Renal cortex interstitium (tissue), 11 donors: ENCODE data around the gene ALMS1. TPM values are rescaled to one million over a fixed set of nuclear protein-coding genes. Genes with fewer than 3 reads are reported as not detected.
"Not testable (repeated sequence)": the region's sequence is repeated elsewhere in the genome, so short reads cannot be mapped to it uniquely, and the experiment has no call there.

Experiments
- DNase-seq, 11 donors: peaks; one replicate each; pipeline ENCODE4 v3.0.0-alpha.2; 2013; ENCODE audit warnings: low read depth in 9 of 11, low spot score in 4 of 11; ENCODE audit errors: extremely low read depth in 1 of 11
- polyA plus RNA-seq, 3 donors: library from polyadenylated mRNA; unstranded; fragments of 120-200 nt; gene quantifications; one replicate each; pipeline ENCODE4 v1.2.1, GENCODE V29; 2013; ENCODE audit not compliant: insufficient read length in 3 of 3

The ALMS1 gene
- polyA plus RNA-seq, 3 donors, result 35.7 to 43.3 (median 38.1) TPM

GRCh38 chr2:73487112-73487657, 101.5 kb downstream of the ALMS1 start:
- DNase-seq, result no peak

DNA sequence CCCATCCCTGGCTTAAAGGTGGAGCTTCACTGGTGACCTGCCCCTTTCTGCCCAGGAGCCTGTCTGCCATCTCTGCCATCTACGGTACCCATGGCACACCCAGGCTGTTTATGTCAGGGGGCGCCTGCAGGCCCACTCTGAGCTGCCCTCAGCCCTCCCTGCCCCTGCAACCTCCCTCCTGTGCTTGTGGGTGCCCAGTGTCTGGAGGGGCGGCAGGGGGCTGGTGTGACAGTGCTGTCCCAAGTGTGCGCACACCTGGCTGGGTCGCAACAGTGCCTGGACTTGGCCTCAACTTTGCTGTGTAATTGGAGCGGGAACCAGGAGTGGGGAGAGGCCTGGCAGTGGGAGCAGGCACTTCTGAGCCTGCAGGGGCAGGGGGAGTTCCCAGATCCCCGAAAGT, 102.4 kb downstream of the ALMS1 start:
- no peak for DNase-seq

GRCh38 chr2:73489053-73489452, 103.4 kb downstream of the ALMS1 start:
- no peak for DNase-seq

DNA sequence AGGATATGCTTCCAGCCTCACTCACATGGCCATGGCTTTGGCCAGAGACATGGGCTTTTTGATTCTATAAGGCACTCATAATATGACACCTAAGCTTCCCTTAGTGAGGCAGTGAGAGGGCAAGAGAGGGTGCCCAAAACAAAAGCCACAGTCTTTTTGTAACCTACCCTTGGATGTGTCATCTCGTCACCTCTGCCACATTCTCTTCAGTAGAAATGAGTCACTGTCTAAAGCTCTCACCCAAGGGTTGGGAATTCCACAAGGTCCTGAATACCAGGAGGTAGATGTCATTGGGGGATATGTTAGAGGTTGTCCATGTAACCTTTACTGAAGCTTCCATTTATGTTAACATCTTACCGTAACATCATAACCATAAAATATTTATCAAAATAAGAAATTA, 108.4 kb downstream of the ALMS1 start:
- no peak for DNase-seq

DNA sequence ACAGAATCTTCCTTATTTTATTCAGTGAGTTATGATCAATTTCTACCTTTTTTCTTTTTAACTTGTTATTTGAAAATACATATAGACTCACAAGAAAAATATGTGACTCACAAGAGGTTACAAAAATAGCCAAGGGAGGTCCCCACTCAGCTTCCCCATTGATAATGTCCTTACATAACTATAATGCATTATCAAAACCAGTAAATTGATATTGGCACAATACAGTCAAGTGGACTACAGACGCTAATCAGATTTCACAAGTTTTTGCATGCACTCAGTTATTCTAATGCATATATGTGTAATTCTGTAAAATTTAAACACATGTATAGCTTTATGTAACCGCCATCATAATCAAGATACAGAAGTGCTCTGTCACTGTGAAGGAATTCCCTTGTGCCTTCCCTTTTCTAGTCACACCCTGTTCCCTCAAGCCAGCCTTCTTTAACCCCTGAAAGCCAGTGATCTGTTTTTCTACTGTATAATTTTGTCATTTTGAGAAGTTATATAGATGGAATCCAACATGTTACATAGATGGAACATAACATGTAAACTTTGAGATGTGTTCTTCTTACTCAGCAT, 118.4 kb downstream of the ALMS1 start:
- DNase-seq, result no peak

GRCh38 chr2:73504850-73505249, 119.2 kb downstream of the ALMS1 start:
- not testable (repeated sequence) for DNase-seq

GRCh38 chr2:73510470-73510869, 124.8 kb downstream of the ALMS1 start:
- DNase-seq, result not testable (repeated sequence)

- no peak for DNase-seq
These were observed 130.4 kb downstream of the ALMS1 start for GRCh38 chr2:73516033-73516432.

- no peak for DNase-seq
These were observed 143.1 kb downstream of the ALMS1 start for GRCh38 chr2:73528688-73529087.

DNA sequence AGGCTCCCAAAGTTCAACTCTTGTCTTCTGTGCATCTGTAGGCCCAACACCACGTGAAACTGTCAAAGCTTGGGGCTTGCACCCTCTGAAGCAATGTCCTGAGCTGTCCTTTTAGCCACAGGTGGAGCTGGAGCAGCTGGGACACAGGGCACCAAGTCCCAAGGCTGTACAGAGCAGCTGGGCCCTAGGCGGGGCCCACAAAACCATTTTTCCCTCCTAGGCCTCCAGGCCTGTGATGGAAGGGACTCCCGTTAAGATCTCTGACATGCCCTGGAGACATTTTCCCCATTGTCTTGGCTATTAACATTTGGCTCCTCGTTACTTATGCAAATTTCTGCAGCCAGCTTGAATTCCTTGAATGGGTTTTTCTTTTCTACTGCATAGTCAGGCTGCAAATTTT, 145.1 kb downstream of the ALMS1 start:
- DNase-seq, result not testable (repeated sequence)

- no peak for DNase-seq
These were observed 146.7 kb downstream of the ALMS1 start for GRCh38 chr2:73532381-73532780.

GRCh38 chr2:73536133-73536840, 150.7 kb downstream of the ALMS1 start:
- no peak for DNase-seq

DNA sequence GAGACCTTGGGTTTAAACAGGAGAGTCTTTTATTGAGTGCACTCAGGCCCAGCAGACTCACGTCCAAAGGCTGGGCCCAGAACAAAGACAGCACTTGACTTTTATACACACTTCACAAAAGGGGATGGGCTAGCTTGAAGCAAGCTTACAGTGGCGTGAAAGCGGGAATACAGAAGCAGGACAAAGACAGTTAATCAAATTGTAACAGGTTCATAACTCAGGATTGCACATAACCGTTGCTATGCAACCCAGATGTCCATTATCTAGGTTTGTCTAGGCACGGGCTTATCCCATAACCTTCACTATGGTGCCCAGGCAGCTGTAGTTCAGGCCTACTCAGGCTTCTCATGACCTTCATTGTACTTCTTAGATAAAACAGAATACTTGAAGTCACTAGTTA, 175.2 kb downstream of the ALMS1 start:
- not testable (repeated sequence) for DNase-seq

- no peak for DNase-seq
These were observed 175.8 kb downstream of the ALMS1 start for GRCh38 chr2:73561422-73561821.

DNA sequence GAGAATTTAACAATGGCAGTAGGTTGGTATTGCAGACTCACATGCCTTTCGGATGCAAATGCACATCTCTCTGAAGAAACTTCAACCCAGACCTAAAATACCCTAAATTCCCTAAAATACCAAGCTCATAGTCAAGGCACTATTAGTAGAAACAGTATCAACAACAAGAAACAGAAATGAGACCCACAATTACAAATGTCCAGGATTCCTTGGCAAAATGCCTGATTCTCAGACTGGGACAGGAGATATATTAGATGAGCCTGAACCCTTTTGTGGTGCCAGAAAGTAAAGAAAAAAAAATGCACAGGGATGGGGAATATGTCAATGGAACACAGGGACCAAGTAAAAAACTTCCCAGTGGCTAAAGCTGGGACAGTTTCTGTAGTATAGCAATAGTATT, 179.3 kb downstream of the ALMS1 start:
- DNase-seq, result no peak

GRCh38 chr2:73566288-73566878, 180.7 kb downstream of the ALMS1 start:
- no peak for DNase-seq

GRCh38 chr2:73575261-73575660, 189.6 kb downstream of the ALMS1 start:
- DNase-seq, result no peak

- no peak for DNase-seq
These were observed 196.7 kb downstream of the ALMS1 start for GRCh38 chr2:73582364-73582763.

DNA sequence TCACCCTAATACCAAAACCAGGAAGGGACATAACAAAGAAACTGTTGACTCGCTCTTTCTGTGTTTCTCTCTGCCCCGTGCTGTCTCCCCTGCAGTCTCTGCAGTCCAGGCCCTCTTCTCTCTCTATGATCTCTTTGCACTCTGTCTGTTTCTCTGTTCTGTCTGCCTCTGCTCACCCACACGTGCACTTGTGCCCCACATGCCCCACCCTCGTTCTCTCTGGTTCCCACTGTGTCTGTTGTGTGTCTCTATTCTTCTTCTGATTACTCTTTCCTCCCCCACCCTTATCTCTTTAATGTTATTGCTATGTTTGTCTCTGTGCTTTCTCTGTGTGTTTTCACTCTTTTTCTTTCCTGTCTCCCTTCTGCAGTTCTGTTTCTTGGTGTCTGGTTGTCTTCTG, 202.5 kb downstream of the ALMS1 start:
- no peak for DNase-seq

GRCh38 chr2:73593680-73594079, 208.0 kb downstream of the ALMS1 start:
- DNase-seq, result no peak
